H1 (cell line): ENCODE data around the gene ZNF468.

Experiments
- ATF2 ChIP-seq: IDR thresholded peaks from 2 replicates; pipeline ENCODE4 v1.6.1; 2012; ENCODE audit warnings: low read length, inconsistent platforms
- ATF3 ChIP-seq: IDR thresholded peaks from 2 replicates; pipeline ENCODE4 v1.6.1; 2011; ENCODE audit warnings: low read depth, mild to moderate bottlenecking, low read length; ENCODE audit not compliant: insufficient read depth
- CHD2 ChIP-seq: IDR thresholded peaks from 2 replicates; pipeline ENCODE4 v1.6.1; 2012; ENCODE audit warnings: low read length, improper control_type of control experiment
- CREB1 ChIP-seq: IDR thresholded peaks from 2 replicates; pipeline ENCODE4 v1.6.1; 2012; ENCODE audit warnings: inconsistent platforms
- CTCF ChIP-seq, 3 experiments: IDR thresholded peaks; 1 replicate in 2 of 3; 2 replicates in 1 of 3; pipeline versions ENCODE4 v1.5.1 to v1.6.1; 2011; ENCODE audit warnings: low read length in 3 of 3, mild to moderate bottlenecking in 3 of 3, inconsistent platforms in 2 of 3, low read depth in 1 of 3, moderate library complexity in 1 of 3; ENCODE audit not compliant: insufficient read depth in 1 of 3; ENCODE audit errors: control extremely low read depth in 1 of 3
- EGR1 ChIP-seq: IDR thresholded peaks from 2 replicates; pipeline ENCODE4 v1.6.1; 2011; ENCODE audit warnings: low read depth, low read length, borderline replicate concordance
- EZH2 ChIP-seq: fragments of 200-600 bp; sonication (generic); IDR thresholded peaks from 2 replicates; pipeline ENCODE4 v1.7.1; 2012; ENCODE audit warnings: low read depth, mild to moderate bottlenecking, moderate library complexity, low read length, inconsistent platforms; ENCODE audit not compliant: severe bottlenecking
- POLR2A ChIP-seq, 2 experiments: IDR thresholded peaks; 1 replicate in 1 of 2; 2 replicates in 1 of 2; pipeline ENCODE4 v1.6.1; 2011; ENCODE audit warnings: low read depth in 2 of 2, low read length in 2 of 2, mild to moderate bottlenecking in 2 of 2; ENCODE audit errors: control extremely low read depth in 1 of 2
- POLR2AphosphoS5 ChIP-seq: IDR thresholded peaks from 2 replicates; pipeline ENCODE4 v1.6.1; 2011; ENCODE audit warnings: low read depth, low read length
- TCF12 ChIP-seq: IDR thresholded peaks from 2 replicates; pipeline ENCODE4 v1.6.1; 2011; ENCODE audit warnings: low read depth, mild to moderate bottlenecking, low read length
- YY1 ChIP-seq: IDR thresholded peaks from 2 replicates; pipeline ENCODE4 v1.6.1; 2011; ENCODE audit warnings: low read depth, mild to moderate bottlenecking, low read length

- TF ChIP-seq EZH2 (no peak), CTCF (IDR thresholded peaks at IDR 0.05; ENCODE audit: control extremely low read depth in 1 of 3, insufficient read depth in 1 of 3, low read depth in 1 of 3, low read length in 3 of 3) (no peak), POLR2AphosphoS5 (no peak), ATF2 (no peak), POLR2A (IDR thresholded peaks at IDR 0.05; ENCODE audit: control extremely low read depth in 1 of 2, low read depth in 2 of 2, low read length in 2 of 2) (no peak), CREB1 (no peak), ATF3 (no peak), YY1 (no peak), TCF12 (no peak), EGR1 (no peak), CHD2 (no peak)
Observed at GRCh38 chr19:52823676-52824075, 33.7 kb downstream of the ZNF468 start.
